Cortex of kidney (tissue), 1 donor: ENCODE data around the gene RALGAPA1.

Source experiments
- DNase-seq: peaks from one replicate; lab custom pipeline; 2025; lab: John Stamatoyannopoulos, UW

Gene RALGAPA1

DNA sequence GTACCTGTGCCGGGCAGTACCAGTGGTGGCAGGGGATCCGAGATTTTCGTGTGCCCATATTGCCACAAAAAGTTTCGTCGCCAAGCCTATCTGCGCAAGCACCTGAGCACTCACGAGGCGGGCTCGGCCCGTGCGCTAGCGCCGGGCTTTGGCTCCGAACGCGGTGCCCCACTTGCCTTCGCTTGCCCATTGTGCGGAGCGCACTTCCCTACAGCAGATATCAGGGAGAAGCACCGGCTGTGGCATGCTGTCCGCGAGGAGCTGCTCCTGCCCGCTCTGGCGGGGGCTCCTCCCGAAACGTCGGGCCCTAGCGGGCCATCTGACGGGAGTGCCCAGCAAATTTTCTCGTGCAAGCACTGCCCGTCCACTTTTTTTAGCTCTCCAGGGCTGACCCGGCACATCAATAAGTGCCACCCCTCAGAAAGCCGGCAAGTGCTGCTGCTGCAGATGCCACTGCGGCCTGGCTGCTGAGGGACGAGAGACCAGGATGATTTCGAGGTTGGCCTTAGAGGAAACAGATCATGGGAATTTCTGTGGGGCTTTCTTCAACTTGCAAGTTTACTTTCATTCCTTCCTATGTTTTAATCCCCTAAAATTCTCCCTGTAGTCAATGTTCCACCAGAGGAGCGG is 273.5 kb downstream of the RALGAPA1 start:
- DNase-seq = no peak

DNA sequence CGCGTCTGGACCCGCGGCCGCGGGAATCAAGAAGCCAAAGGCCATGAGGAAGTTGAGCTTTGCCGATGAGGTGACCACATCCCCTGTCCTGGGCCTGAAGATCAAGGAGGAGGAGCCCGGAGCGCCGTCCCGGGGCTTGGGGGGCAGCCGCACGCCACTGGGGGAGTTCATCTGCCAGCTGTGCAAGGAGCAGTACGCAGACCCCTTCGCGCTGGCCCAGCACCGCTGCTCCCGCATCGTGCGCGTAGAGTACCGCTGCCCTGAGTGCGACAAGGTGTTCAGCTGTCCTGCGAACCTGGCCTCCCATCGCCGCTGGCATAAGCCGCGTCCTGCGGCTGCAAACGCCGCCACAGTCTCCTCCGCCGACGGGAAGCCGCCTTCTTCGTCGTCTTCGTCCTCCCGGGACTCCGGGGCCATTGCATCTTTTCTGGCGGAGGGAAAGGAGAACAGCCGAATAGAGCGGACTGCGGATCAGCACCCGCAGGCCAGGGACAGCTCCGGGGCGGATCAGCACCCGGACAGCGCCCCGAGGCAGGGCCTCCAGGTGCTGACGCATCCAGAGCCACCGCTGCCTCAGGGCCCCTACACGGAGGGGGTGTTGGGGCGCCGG is 274.1 kb downstream of the RALGAPA1 start:
- no peak for DNase-seq

DNA sequence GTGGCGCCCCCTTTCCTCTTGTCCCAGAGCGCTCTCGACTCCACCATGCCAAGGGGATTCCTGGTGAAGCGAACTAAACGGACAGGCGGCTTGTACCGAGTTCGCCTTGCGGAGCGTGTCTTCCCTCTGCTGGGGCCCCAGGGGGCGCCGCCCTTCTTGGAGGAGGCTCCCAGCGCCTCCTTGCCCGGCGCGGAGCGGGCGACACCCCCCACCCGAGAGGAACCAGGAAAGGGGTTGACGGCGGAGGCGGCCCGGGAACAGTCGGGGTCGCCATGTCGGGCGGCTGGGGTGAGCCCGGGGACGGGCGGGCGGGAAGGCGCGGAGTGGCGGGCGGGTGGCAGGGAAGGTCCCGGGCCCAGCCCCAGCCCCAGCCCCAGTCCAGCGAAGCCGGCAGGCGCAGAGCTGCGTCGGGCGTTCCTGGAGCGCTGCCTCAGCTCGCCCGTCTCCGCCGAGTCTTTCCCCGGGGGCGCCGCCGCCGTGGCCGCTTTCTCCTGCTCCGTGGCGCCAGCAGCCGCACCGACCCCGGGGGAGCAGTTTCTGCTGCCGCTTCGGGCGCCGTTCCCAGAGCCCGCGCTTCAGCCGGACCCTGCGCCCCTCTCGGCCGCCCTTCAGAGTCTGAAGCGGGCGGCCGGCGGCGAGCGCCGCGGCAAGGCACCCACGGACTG is 274.8 kb downstream of the RALGAPA1 start:
- DNase-seq = no peak

DNA sequence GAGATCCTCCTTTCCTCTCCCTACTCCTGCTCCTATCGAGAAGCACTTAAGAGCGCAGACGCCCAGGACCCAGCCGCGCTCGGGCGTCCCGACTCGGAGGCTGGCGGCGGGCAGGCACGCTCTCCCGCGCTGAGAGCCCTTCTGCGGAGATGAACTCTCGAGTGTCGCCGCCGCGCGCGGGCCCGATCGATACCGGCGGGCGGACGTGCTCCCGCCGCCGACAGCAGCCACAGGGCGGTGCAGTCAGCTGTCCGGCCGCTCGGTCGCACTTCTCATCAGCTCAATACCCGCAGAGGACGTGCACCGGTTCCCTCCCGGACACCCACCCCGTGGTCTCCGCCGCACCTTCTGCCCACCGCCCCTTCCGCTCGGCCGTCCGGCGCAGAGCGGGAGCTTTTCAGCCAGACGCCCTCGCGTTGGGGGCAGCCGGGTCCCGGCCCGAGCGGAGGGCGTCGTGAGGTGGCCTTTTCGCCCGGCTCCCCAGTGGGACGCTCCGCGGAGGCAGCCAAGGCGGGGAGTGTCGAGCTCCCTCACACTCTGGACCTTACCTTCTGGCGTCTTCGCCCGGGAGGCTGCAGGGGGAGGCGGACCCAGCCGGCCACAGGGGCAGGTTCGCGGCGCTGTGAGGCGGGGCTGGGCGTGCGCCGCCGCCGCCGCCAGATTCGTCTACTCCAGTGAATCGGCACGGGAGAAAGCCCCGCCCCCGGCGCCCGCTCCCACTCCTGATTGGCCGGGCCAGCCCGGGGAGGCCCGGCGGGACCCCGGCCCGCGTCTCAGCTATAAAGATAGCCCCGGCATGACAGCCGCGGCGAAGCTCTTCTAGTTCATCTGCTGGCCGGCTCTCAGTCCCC is 275.5 kb downstream of the RALGAPA1 start, which contains the start of gene INSM2:
Gene INSM2, plus strand, starts transcription at position 808 of the 851 bp plus-strand sequence. CDS start 89 bp downstream, outside the sequence.
- no peak for DNase-seq

DNA sequence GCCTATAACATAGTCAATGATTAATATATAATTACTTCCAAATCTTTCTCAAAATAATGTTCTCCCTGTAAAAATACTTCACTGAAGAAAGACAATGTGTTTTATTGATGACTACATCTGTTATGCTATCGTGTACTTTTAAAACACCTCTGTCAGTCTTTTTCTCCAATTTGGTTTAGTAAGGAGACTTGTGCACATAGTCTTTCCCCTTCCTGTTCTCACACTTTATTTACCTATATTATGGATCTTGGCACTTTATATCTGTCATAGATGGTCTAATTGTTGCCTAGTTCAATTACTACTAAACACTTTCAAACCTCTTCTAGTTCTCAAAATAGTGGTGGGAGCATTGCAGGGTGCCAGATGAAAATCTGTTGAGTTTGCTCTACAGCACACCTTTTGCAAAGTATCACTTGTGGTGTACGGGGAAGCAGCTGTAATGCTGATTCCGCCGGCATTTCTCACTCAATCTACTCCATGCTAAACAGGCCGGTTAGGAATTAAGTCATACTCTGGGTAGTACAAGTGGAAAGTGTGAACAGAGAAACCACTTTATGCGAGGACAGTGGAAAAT is 276.2 kb downstream of the RALGAPA1 start:
- DNase-seq = no peak

DNA sequence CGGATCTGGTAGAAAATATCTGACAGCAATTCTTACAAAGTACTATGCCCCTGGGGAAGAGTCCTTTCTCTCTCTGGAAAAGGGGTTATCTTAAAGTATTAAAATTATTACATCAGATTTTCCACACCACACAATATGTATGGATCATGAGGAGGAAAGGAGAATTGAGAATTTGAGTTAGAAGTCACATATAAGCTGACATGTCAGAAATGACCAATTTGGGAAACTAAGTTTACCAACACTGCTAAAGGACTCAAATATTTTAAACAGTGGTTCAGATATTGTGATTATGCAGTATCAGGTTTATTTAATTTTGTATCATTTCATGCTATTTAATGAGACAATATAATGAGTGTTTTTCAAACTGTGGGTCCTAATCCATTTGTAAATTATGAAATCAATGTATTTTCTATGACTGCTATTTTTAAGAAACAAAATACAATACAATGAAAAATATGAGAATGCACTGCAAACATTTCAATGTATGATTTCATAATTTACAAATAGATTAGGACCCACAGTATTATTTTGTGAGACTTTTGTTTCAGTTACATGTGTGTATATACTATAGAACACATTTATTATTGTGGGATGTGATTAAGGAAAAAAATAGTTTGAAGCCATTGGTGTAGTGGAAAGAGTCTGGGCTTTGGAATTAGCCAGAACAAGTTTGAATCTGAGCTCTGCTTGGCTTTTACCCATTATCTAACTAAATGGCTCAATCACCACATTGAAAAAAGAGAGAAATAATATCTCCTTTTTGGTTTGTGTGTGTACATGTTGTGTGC is 276.9 kb downstream of the RALGAPA1 start:
- no peak for DNase-seq

DNA sequence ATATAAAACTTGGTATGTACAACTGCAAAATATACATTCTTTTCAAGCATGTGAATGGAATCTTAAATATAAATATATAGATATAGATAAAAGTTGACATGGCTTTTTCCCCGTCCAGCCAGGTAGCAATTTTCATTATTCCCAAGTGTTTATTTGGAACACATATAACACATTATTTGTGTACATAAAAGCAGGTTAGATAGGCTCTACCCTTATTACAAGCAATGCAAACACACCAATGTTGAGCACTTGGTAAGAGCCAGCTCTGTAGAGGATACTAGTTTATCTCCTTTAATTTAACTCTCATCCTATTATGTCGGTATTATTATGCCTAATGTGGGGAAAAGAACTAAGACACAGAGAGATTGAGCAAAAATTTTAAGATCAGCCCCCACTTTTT is 282.1 kb downstream of the RALGAPA1 start:
- DNase-seq = no peak

GRCh38 chr14:35525695-35526094 is 283.4 kb downstream of the RALGAPA1 start:
- DNase-seq = no peak

DNA sequence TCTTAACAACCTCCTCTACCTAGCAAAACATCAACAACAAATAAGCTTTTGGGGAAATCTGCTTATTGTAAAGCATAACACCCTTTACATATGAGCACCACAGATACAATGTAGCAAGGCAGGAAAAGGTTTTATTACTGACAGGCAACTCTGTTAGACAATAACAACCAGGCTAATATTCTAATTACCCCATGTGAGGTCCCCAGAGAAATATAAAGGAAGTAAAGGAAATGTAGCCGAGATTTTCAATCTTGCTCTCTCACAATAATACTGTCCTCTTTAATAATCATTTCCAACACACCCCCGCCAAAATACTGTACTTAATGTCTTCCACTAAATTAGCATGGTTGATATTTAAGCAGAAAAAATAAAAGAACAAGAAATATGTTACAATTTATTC is 289.1 kb downstream of the RALGAPA1 start:
- DNase-seq = no peak

- DNase-seq = no peak
These were observed 293.2 kb downstream of the RALGAPA1 start for GRCh38 chr14:35515916-35516315.

- DNase-seq = no peak
These were observed 296.3 kb downstream of the RALGAPA1 start for GRCh38 chr14:35512765-35513164.

- no peak for DNase-seq
These were observed 299.2 kb downstream of the RALGAPA1 start for GRCh38 chr14:35509846-35510245.

- DNase-seq = no peak
These were observed 302.2 kb downstream of the RALGAPA1 start for GRCh38 chr14:35506927-35507326.

- no peak for DNase-seq
These were observed 302.6 kb downstream of the RALGAPA1 start for GRCh38 chr14:35506461-35506860.

GRCh38 chr14:35504260-35504659 is 304.8 kb downstream of the RALGAPA1 start:
- no peak for DNase-seq

DNA sequence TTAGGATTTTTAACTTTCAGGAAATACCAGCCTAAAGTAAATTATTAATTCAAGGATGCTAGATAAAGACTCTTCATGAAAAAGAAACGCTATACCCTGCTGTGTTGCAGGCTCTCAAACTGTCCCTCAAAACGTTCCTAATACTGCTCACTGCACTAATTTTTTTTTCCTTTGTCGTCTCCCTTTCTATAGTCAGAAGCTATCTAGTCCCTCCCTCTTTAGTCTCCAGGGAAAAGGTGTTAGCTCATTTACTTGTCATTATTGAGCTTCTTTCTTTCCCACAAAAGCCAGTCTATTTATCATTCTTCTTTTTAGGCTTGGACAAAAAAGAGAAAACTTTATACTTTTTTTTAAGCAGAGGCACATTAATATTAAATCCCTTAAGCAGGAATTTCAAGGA is 305.4 kb downstream of the RALGAPA1 start:
- no peak for DNase-seq

GRCh38 chr14:35499180-35499579 is 309.9 kb downstream of the RALGAPA1 start:
- DNase-seq = no peak

GRCh38 chr14:35495278-35495677 is 313.8 kb downstream of the RALGAPA1 start:
- DNase-seq = no peak

GRCh38 chr14:35492569-35493014 is 316.5 kb downstream of the RALGAPA1 start:
- DNase-seq = no peak
